Adrenal gland (tissue), 12 donors: ENCODE measurements around the gene ATN1. TPM values are rescaled to one million over a fixed set of nuclear protein-coding genes. Genes with fewer than 3 reads are reported as not detected.

Experiments
- DNase-seq, 7 donors: peaks; one replicate each; pipeline ENCODE4 v3.0.0-alpha.2; 2019 to 2020
- H3K27ac ChIP-seq, 5 donors: fragments of 200-600 bp; sonication (generic) in 4 of 5; 1 replicate in 3 of 5; 2 replicates in 2 of 5; pipeline versions ENCODE4 v1.5.1 to v1.8.0; 2016 to 2020; ENCODE audit warnings: mild to moderate bottlenecking in 1 of 5
- H3K27me3 ChIP-seq: fragments of 200-600 bp; 2 replicates; pipeline ENCODE4 v1.8.0; 2021
- H3K36me3 ChIP-seq, 2 donors: fragments of 200-600 bp; replicated peaks in 1 of 2; 1 replicate in 1 of 2; 2 replicates in 1 of 2; pipeline versions ENCODE4 v1.5.1 to v1.8.0; 2018 to 2022
- H3K4me1 ChIP-seq, 2 donors: fragments of 200-600 bp; replicated peaks in 1 of 2; 1 replicate in 1 of 2; 2 replicates in 1 of 2; pipeline versions ENCODE4 v1.5.1 to v1.8.0; 2018 to 2021
- H3K4me3 ChIP-seq, 4 donors: fragments of 200-600 bp; sonication (generic) in 3 of 4; one replicate each; pipeline ENCODE4 v1.5.1; 2016 to 2018
- H3K9me3 ChIP-seq, 3 donors: fragments of 200-600 bp; sonication (generic) in 1 of 3; replicated peaks in 1 of 3; 1 replicate in 2 of 3; 2 replicates in 1 of 3; pipeline versions ENCODE4 v1.5.1 to v1.8.0; 2016 to 2021
- POLR2A ChIP-seq, 2 donors: fragments of 450-650 bp; IDR thresholded peaks; one replicate each; pipeline ENCODE4 v1.6.1; 2017; ENCODE audit warnings: antibody characterized with exemption in 2 of 2, mild to moderate bottlenecking in 2 of 2, moderate library complexity in 1 of 2
- WGBS, 4 donors: extraction: QIAGEN DNeasy Blood & Tissue Kit in 2 of 4; methylation state at CpG; one replicate each; pipeline versions ENCODE4 v1.1.5 to v1.1.7; 2013 to 2017; 5-methylcytosine and 5-hydroxymethylcytosine counted together
- intact Hi-C, 2 donors: fragments of 100-400 bp; cut with DNase I; formaldehyde crosslinking; loops; one replicate each; pipeline versions ENCODE4 v1.14.1 to v1.15.0; 2022 to 2023
- polyA plus RNA-seq, 3 donors: library from polyadenylated mRNA; stranded (reverse); fragments of 200-250 nt in 2 of 3; fragments of 350-450 nt in 1 of 3; fragmentation: Illumina TruSeq in 1 of 3; extraction: RNeasy Lipid Tissue Mini Kit (QIAGEN cat#74804) in 1 of 3; gene quantifications; one replicate each; pipeline ENCODE4 v1.2.3, GENCODE V29; 2013 to 2014
- total RNA-seq, 9 donors: library from RNA; depleted of rRNA in 4 of 9; stranded (reverse); fragments of >200 nt in 4 of 9; fragments of 120-200 nt in 1 of 9; fragmentation: NEBNext Ultra II Directional in 1 of 9; extraction: Animal tissue kit (Norgen Biotek cat#: 25700) in 1 of 9; gene quantifications; one replicate each; pipeline versions ENCODE4 v1.1.0 to v1.2.4, GENCODE V29; 2013 to 2023
- TF ChIP-seq, protein P1 (sequence below), 6 experiments: fragments of 450-650 bp in 4 of 6; fragments of 200-600 bp in 2 of 6; sonication (generic) in 1 of 6; IDR thresholded peaks; 1 replicate in 5 of 6; 2 replicates in 1 of 6; pipeline versions ENCODE4 v1.5.1 to v1.8.0; 2016 to 2021; ENCODE audit warnings: antibody characterized with exemption in 6 of 6, mild to moderate bottlenecking in 2 of 6, moderate library complexity in 1 of 6
- donor health status: healthy with polysubstance abuse.
- donor health status: Bipolar disorder and iron deficiency.
- donor health status: DM: yes; HTN: yes; CAD: no.
- donor health status: DM: no; HTN: no; CAD: no.
- donor health status: DM: no; HTN: no; CAD: no.
- donor health status: DM: yes; HTN: yes; CAD: no.

ATN1 gene
- total and polyA plus RNA-seq, 12 donors: 8.8 to 482 (median 110) TPM

- no peak overlapping the region for H3K27ac ChIP-seq
- TF ChIP-seq, protein P1, sequence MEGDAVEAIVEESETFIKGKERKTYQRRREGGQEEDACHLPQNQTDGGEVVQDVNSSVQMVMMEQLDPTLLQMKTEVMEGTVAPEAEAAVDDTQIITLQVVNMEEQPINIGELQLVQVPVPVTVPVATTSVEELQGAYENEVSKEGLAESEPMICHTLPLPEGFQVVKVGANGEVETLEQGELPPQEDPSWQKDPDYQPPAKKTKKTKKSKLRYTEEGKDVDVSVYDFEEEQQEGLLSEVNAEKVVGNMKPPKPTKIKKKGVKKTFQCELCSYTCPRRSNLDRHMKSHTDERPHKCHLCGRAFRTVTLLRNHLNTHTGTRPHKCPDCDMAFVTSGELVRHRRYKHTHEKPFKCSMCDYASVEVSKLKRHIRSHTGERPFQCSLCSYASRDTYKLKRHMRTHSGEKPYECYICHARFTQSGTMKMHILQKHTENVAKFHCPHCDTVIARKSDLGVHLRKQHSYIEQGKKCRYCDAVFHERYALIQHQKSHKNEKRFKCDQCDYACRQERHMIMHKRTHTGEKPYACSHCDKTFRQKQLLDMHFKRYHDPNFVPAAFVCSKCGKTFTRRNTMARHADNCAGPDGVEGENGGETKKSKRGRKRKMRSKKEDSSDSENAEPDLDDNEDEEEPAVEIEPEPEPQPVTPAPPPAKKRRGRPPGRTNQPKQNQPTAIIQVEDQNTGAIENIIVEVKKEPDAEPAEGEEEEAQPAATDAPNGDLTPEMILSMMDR (IDR thresholded peaks at IDR 0.05): no peak
- TF ChIP-seq POLR2A (IDR thresholded peaks at IDR 0.05): no peak
- WGBS, 4 donors: 83 to 89% (median 84%) methylated on average over 15 of the region's 15 CpGs
Measured at GRCh38 chr12:6912164-6912935, 15.4 kb upstream of the ATN1 start.

DNA sequence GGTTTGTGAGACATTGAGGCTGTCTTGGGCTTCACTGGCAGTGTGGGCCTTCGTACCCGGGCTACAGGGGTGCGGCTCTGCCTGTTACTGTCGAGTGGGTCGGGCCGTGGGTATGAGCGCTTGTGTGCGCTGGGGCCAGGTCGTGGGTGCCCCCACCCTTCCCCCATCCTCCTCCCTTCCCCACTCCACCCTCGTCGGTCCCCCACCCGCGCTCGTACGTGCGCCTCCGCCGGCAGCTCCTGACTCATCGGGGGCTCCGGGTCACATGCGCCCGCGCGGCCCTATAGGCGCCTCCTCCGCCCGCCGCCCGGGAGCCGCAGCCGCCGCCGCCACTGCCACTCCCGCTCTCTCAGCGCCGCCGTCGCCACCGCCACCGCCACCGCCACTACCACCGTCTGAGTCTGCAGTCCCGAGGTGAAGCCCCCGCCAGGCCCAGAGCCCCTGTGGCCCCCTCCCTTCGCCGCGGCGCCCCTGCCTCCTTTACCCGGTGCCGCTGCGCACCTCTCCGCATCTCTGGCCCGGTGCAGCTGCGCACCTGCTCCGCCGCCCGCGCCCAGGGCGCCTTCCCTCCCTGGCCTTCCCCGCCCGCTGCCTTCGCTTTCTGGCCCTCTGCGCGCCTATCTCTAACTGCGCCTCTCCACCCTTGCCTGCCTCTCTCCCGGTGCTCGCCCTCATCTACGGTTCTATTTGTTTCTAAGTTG lies 13.4 kb upstream of the ATN1 start, which contains the start of gene ENO2:
Gene ENO2 (plus strand): TSS at position 335 of the 701 bp plus-strand sequence. CDS start 1,253 bp downstream, outside the sequence.
- peaks cover 0 to 5% of the 10 kb centered on the region in 2 donors for H3K36me3 ChIP-seq
- 0 to 1% (median 1%) methylated on average over 28 to 67 of the region's 68 CpGs for WGBS, 4 donors
- TF ChIP-seq, protein P1 (IDR thresholded peaks at IDR 0.05): no peak
- TF ChIP-seq POLR2A (IDR thresholded peaks at IDR 0.05): peak in 1 of 2 donors; percentile 52
- peak; percentile 68 to 90 (median 82) for DNase-seq
- H3K27ac ChIP-seq: peak within 1 kb of the TSS in 3 of 5 donors; percentile 52 to 85 (median 76)
- no peaks in the 10 kb centered on the region for H3K9me3 ChIP-seq
- intact Hi-C loops: no loop called here
- no peaks in the 10 kb centered on the region for H3K27me3 ChIP-seq
- peaks cover 6 to 12% of the 10 kb centered on the region in 2 donors for H3K4me1 ChIP-seq
- peak within 1 kb of the TSS; percentile 24 to 69 (median 41) for H3K4me3 ChIP-seq

More at GRCh38 chr12:6912164-6912935, 15.4 kb upstream of the ATN1 start:
- H3K27me3 ChIP-seq: no peaks in the 10 kb centered on the region
- H3K4me1 ChIP-seq: peaks cover 6 to 12% of the 10 kb centered on the region in 2 donors
- H3K36me3 ChIP-seq: peaks cover 0 to 5% of the 10 kb centered on the region in 2 donors
- no peaks in the 10 kb centered on the region for H3K9me3 ChIP-seq
- intact Hi-C loops: no loop called here
- no peak for DNase-seq
- H3K4me3 ChIP-seq: no peak overlapping the region

GRCh38 chr12:6914947-6915788 lies 12.6 kb upstream of the ATN1 start:
- Histone ChIP-seq H3K27ac (peak overlapping the region in 2 of 5 donors; percentile 76 to 85), H3K4me3 (peak overlapping the region; percentile 24 to 69 (median 41)), H3K9me3 (no peaks in the 10 kb centered on the region), H3K27me3 (no peaks in the 10 kb centered on the region), H3K4me1 (peaks cover 6 to 12% of the 10 kb centered on the region in 2 donors), H3K36me3 (peaks cover 0 to 5% of the 10 kb centered on the region in 2 donors)
- intact Hi-C loops: no loop called here
- no peak for TF ChIP-seq POLR2A (IDR thresholded peaks at IDR 0.05)
- TF ChIP-seq, protein P1 (IDR thresholded peaks at IDR 0.05): no peak
- DNase-seq: peak in 1 of 7 donors; percentile 18
- WGBS, 4 donors: 27 to 40% (median 31%) methylated on average over 27 to 29 of the region's 29 CpGs
